Stimulated activated CD8-positive, alpha-beta memory T cell treated with anti-CD3 and anti-CD28 coated beads, Interleukin-15, amount 100 ng/mL, for 4 hours (primary cell): Measurements from ENCODE around the gene CNNM4.

Experiments used
- DNase-seq, 2 donors: peaks; one replicate each; pipeline ENCODE4 v3.0.0-alpha.2; 2020; ENCODE audit warnings: low read depth in 2 of 2

CNNM4 gene

GRCh38 chr2:96760036-96760985, at the start of gene CNNM4:
TSS of gene CNNM4 (plus strand) at chr2:96760902. CDS start at chr2:96761000, 98 bp downstream.
- DNase-seq = peak; percentile 85 to 86

GRCh38 chr2:96710985-96711384, 49.7 kb upstream of the CNNM4 start:
- DNase-seq = no peak

GRCh38 chr2:96715658-96716057, 45.0 kb upstream of the CNNM4 start:
- no peak for DNase-seq

- no peak for DNase-seq
These were observed 44.3 kb upstream of the CNNM4 start for GRCh38 chr2:96716388-96716787.

- no peak for DNase-seq
These were observed 34.6 kb upstream of the CNNM4 start for GRCh38 chr2:96726131-96726530.

- no peak for DNase-seq
These were observed 33.3 kb upstream of the CNNM4 start for GRCh38 chr2:96727431-96727830.

- DNase-seq = no peak
These were observed 31.0 kb upstream of the CNNM4 start for GRCh38 chr2:96729748-96730147.

GRCh38 chr2:96730212-96730611, 30.5 kb upstream of the CNNM4 start:
- no peak for DNase-seq

GRCh38 chr2:96733931-96734330, 26.8 kb upstream of the CNNM4 start:
- DNase-seq = no peak

GRCh38 chr2:96734880-96735583, 25.7 kb upstream of the CNNM4 start:
- no peak for DNase-seq

- DNase-seq = no peak
These were observed 23.5 kb upstream of the CNNM4 start for GRCh38 chr2:96737251-96737650.

GRCh38 chr2:96737831-96738230, 22.9 kb upstream of the CNNM4 start:
- DNase-seq = no peak

- no peak for DNase-seq
These were observed 21.5 kb upstream of the CNNM4 start for GRCh38 chr2:96739076-96739632.

GRCh38 chr2:96739633-96740428, 20.9 kb upstream of the CNNM4 start, which contains the start of gene LMAN2L:
TSS of gene LMAN2L (minus strand) at chr2:96740064. CDS start at chr2:96740040, 24 bp downstream.
- peak; percentile 86 to 99 for DNase-seq

GRCh38 chr2:96747061-96747617, 13.6 kb upstream of the CNNM4 start:
- DNase-seq = no peak

- DNase-seq = no peak
These were observed 8.9 kb upstream of the CNNM4 start for GRCh38 chr2:96751800-96752199.

- no peak for DNase-seq
These were observed 6.9 kb upstream of the CNNM4 start for GRCh38 chr2:96753661-96754282.

- no peak for DNase-seq
These were observed 6.4 kb upstream of the CNNM4 start for GRCh38 chr2:96754317-96754716.

- DNase-seq = no peak
These were observed 3.8 kb upstream of the CNNM4 start for GRCh38 chr2:96756788-96757476.

- no peak for DNase-seq
These were observed 3.2 kb upstream of the CNNM4 start for GRCh38 chr2:96757477-96757860.
